Progenitor cell of endocrine pancreas (in vitro differentiated cells): ENCODE measurements around the gene FRMD4A. TPM values are rescaled to one million over a fixed set of nuclear protein-coding genes. Genes with fewer than 3 reads are reported as not detected.

ENCODE experiments used
- DNase-seq: peaks from one replicate; pipeline ENCODE4 v3.0.0; 2021; ENCODE audit warnings: low spot score; ENCODE audit not compliant: unreplicated experiment
- H3K27ac Mint-ChIP-seq: 2 replicates; pipeline ENCODE4 v1.8.0; 2021; ENCODE audit warnings: mild to moderate bottlenecking, moderate library complexity, mixed read lengths
- H3K27me3 Mint-ChIP-seq: 2 replicates; pipeline ENCODE4 v1.8.0; 2021; ENCODE audit warnings: mixed read lengths
- H3K36me3 Mint-ChIP-seq: 2 replicates; pipeline ENCODE4 v1.8.0; 2022; ENCODE audit warnings: mixed read lengths; ENCODE audit not compliant: insufficient read depth
- H3K4me1 Mint-ChIP-seq: 2 replicates; pipeline ENCODE4 v1.8.0; 2021; ENCODE audit warnings: low read depth, mixed read lengths
- H3K4me3 Mint-ChIP-seq: 2 replicates; pipeline ENCODE4 v1.8.0; 2021; ENCODE audit warnings: low read depth, mild to moderate bottlenecking, moderate library complexity, mixed read lengths
- H3K9me3 Mint-ChIP-seq: 2 replicates; pipeline ENCODE4 v1.8.0; 2021; ENCODE audit warnings: low read depth, mixed read lengths
- CTCF ChIP-seq: fragments of 200-600 bp; sonication (generic); IDR thresholded peaks from one replicate; pipeline ENCODE4 v1.5.0; 2021; ENCODE audit warnings: antibody characterized with exemption, mild to moderate bottlenecking; ENCODE audit not compliant: unreplicated experiment
- total RNA-seq: library from RNA; stranded (reverse); gene quantifications from 2 replicates; pipeline ENCODE4 v1.2.1, GENCODE V29; 2021

FRMD4A gene
- total RNA-seq, 1 donor from 2014 or later = 42.2 TPM

- no peaks in the 10 kb centered on the region for H3K36me3 Mint-ChIP-seq
- no peaks in the 10 kb centered on the region for H3K4me1 Mint-ChIP-seq
- TF ChIP-seq CTCF = no peak
- no peak overlapping the region for H3K4me3 Mint-ChIP-seq
- H3K27me3 Mint-ChIP-seq = peaks cover 16% of the 10 kb centered on the region
- DNase-seq = no peak
- no peak overlapping the region for H3K27ac Mint-ChIP-seq
- no peaks in the 10 kb centered on the region for H3K9me3 Mint-ChIP-seq
Measured at GRCh38 chr10:14366760-14367159, 36.0 kb upstream of the FRMD4A start.

GRCh38 chr10:14365266-14365665 lies 34.5 kb upstream of the FRMD4A start:
- TF ChIP-seq CTCF = no peak
- H3K27me3 Mint-ChIP-seq = peaks cover 16% of the 10 kb centered on the region
- no peaks in the 10 kb centered on the region for H3K9me3 Mint-ChIP-seq

GRCh38 chr10:14362104-14362503 lies 31.4 kb upstream of the FRMD4A start:
- DNase-seq = no peak
- no peaks in the 10 kb centered on the region for H3K4me1 Mint-ChIP-seq
- H3K36me3 Mint-ChIP-seq = no peaks in the 10 kb centered on the region
- H3K27me3 Mint-ChIP-seq = peaks cover 17% of the 10 kb centered on the region
- no peaks in the 10 kb centered on the region for H3K9me3 Mint-ChIP-seq
- no peak overlapping the region for H3K4me3 Mint-ChIP-seq
- TF ChIP-seq CTCF = no peak
- H3K27ac Mint-ChIP-seq = no peak overlapping the region

More at GRCh38 chr10:14365266-14365665, 34.5 kb upstream of the FRMD4A start:
- Mint-ChIP-seq H3K4me3 (no peak overlapping the region), H3K27ac (no peak overlapping the region), H3K36me3 (no peaks in the 10 kb centered on the region), H3K4me1 (no peaks in the 10 kb centered on the region)
- DNase-seq = no peak

GRCh38 chr10:14360961-14361360 lies 30.2 kb upstream of the FRMD4A start:
- Mint-ChIP-seq H3K4me3 (no peak overlapping the region), H3K36me3 (no peaks in the 10 kb centered on the region), H3K9me3 (no peaks in the 10 kb centered on the region), H3K4me1 (no peaks in the 10 kb centered on the region), H3K27me3 (peaks cover 20% of the 10 kb centered on the region), H3K27ac (no peak overlapping the region)
- TF ChIP-seq CTCF = no peak
- no peak for DNase-seq

GRCh38 chr10:14360515-14360914 lies 29.8 kb upstream of the FRMD4A start:
- peaks cover 20% of the 10 kb centered on the region for H3K27me3 Mint-ChIP-seq
- H3K9me3 Mint-ChIP-seq = no peaks in the 10 kb centered on the region
- no peaks in the 10 kb centered on the region for H3K36me3 Mint-ChIP-seq
- H3K4me1 Mint-ChIP-seq = no peaks in the 10 kb centered on the region
- H3K4me3 Mint-ChIP-seq = no peak overlapping the region
- H3K27ac Mint-ChIP-seq = no peak overlapping the region
- DNase-seq = no peak
- TF ChIP-seq CTCF = no peak
